ENCODE data around the gene LAMA2.

LAMA2 gene

GRCh38 chr6:129353067-129353466 lies 470.1 kb downstream of the LAMA2 start:
- peak; percentile 67 for DNase-seq (ENCODE audit: low read depth)
- TF ChIP-seq CTCF (IDR thresholded peaks at IDR 0.05; ENCODE audit: insufficient read depth, low read depth, low read length, missing control alignments): no peak
- H3K4me3 ChIP-seq (ENCODE audit: low read length): no peak overlapping the region

GRCh38 chr6:129356129-129356528 lies 473.2 kb downstream of the LAMA2 start:
- no peak for DNase-seq (ENCODE audit: low read depth)
- no peak for TF ChIP-seq CTCF (IDR thresholded peaks at IDR 0.05; ENCODE audit: insufficient read depth, low read depth, low read length, missing control alignments)
- no peak overlapping the region for H3K4me3 ChIP-seq (ENCODE audit: low read length)

- TF ChIP-seq CTCF (IDR thresholded peaks at IDR 0.05; ENCODE audit: insufficient read depth, low read depth, low read length, missing control alignments): no peak
- H3K4me3 ChIP-seq (ENCODE audit: low read length): no peak overlapping the region
- no peak for DNase-seq (ENCODE audit: low read depth)
Observed at GRCh38 chr6:129359811-129360681, 477.1 kb downstream of the LAMA2 start.

- H3K4me3 ChIP-seq (ENCODE audit: low read length): no peak overlapping the region
- TF ChIP-seq CTCF (IDR thresholded peaks at IDR 0.05; ENCODE audit: insufficient read depth, low read depth, low read length, missing control alignments): no peak
- DNase-seq (ENCODE audit: low read depth): no peak
Observed at GRCh38 chr6:129360682-129360955, 477.7 kb downstream of the LAMA2 start.

- no peak for DNase-seq (ENCODE audit: low read depth)
- TF ChIP-seq CTCF (IDR thresholded peaks at IDR 0.05; ENCODE audit: insufficient read depth, low read depth, low read length, missing control alignments): no peak
- no peak overlapping the region for H3K4me3 ChIP-seq (ENCODE audit: low read length)
Observed at GRCh38 chr6:129364037-129364436, 481.1 kb downstream of the LAMA2 start.

- no peak for TF ChIP-seq CTCF (IDR thresholded peaks at IDR 0.05; ENCODE audit: insufficient read depth, low read depth, low read length, missing control alignments)
- DNase-seq (ENCODE audit: low read depth): no peak
- no peak overlapping the region for H3K4me3 ChIP-seq (ENCODE audit: low read length)
Observed at GRCh38 chr6:129364767-129365166, 481.8 kb downstream of the LAMA2 start.

GRCh38 chr6:129368076-129368475 lies 485.1 kb downstream of the LAMA2 start:
- H3K4me3 ChIP-seq (ENCODE audit: low read length): no peak overlapping the region
- no peak for TF ChIP-seq CTCF (IDR thresholded peaks at IDR 0.05; ENCODE audit: insufficient read depth, low read depth, low read length, missing control alignments)
- no peak for DNase-seq (ENCODE audit: low read depth)

All from epithelial cell of esophagus (primary cell).